ENCODE data around the gene HSD17B8. TPM values are rescaled to one million over a fixed set of nuclear protein-coding genes. Genes with fewer than 3 reads are reported as not detected.
A peak's percentile ranks its signal among the peaks of the same experiment; 100 is the strongest.

HSD17B8 gene
- total and polyA plus RNA-seq, 8 donors: 20.9 to 47.4 (median 34.5) TPM

GRCh38 chr6:33170176-33171015 lies 34.1 kb upstream of the HSD17B8 start:
- Histone ChIP-seq H3K9me3 (no peaks in the 10 kb centered on the region), H3K4me1 (no peaks in the 10 kb centered on the region), H3K27ac (no peak overlapping the region), H3K36me3 (no peaks in the 10 kb centered on the region), H3K4me3 (no peak overlapping the region), H3K27me3 (no peaks in the 10 kb centered on the region)
- DNase-seq: no peak
- 76 to 87% methylated on average over 9 of the region's 9 CpGs for WGBS, 2 donors
- FAIRE-seq: no peak
- intact Hi-C loops (cut with DNase I): no loop called here
- no peak for ATAC-seq
- no peak for TF ChIP-seq CTCF (IDR thresholded peaks at IDR 0.05)

GRCh38 chr6:33171016-33171879 lies 33.2 kb upstream of the HSD17B8 start:
- FAIRE-seq: no peak
- H3K27me3 ChIP-seq: no peaks in the 10 kb centered on the region
- 66% methylated on average over 9 to 11 of the region's 11 CpGs for WGBS, 2 donors
- no peak for ATAC-seq
- no peak overlapping the region for H3K4me3 ChIP-seq
- no peak for TF ChIP-seq CTCF (IDR thresholded peaks at IDR 0.05)
- no peaks in the 10 kb centered on the region for H3K4me1 ChIP-seq
- H3K36me3 ChIP-seq: no peaks in the 10 kb centered on the region
- H3K27ac ChIP-seq: no peak overlapping the region
- H3K9me3 ChIP-seq: no peaks in the 10 kb centered on the region
- intact Hi-C loops (cut with DNase I): no loop called here
- no peak for DNase-seq

- H3K27ac ChIP-seq: no peak overlapping the region
- no peaks in the 10 kb centered on the region for H3K9me3 ChIP-seq
- ATAC-seq: no peak
- no peak for DNase-seq
- TF ChIP-seq CTCF (IDR thresholded peaks at IDR 0.05): no peak
- H3K27me3 ChIP-seq: no peaks in the 10 kb centered on the region
- H3K4me3 ChIP-seq: no peak overlapping the region
- H3K36me3 ChIP-seq: no peaks in the 10 kb centered on the region
- WGBS, 2 donors: 47 to 52% methylated on average over 8 of the region's 8 CpGs
- H3K4me1 ChIP-seq: no peaks in the 10 kb centered on the region
- intact Hi-C loops (cut with DNase I): no loop called here
- no peak for FAIRE-seq
These were observed 32.4 kb upstream of the HSD17B8 start for GRCh38 chr6:33171880-33172687.

- ATAC-seq (peak in 3 of 4 donors; percentile 54 to 84 (median 56)), DNase-seq (no peak), FAIRE-seq (no peak)
- TF ChIP-seq CTCF (IDR thresholded peaks at IDR 0.05): peak in 3 of 4 donors; percentile 9 to 18 (median 13)
- Histone ChIP-seq H3K27ac (no peak overlapping the region), H3K27me3 (no peaks in the 10 kb centered on the region), H3K9me3 (no peaks in the 10 kb centered on the region), H3K4me3 (no peak overlapping the region), H3K4me1 (no peaks in the 10 kb centered on the region), H3K36me3 (no peaks in the 10 kb centered on the region)
- 44 to 45% methylated on average over 16 of the region's 16 CpGs for WGBS, 2 donors
- intact Hi-C loops (cut with DNase I): no loop called here
These were observed 31.5 kb upstream of the HSD17B8 start for GRCh38 chr6:33172688-33173534.

All from pancreas (tissue), 10 donors.